Activated CD4-positive, alpha-beta memory T cell treated with anti-CD3 and anti-CD28 coated beads for 36 hours (primary cell): ENCODE measurements around the gene PIP4K2B. TPM values are rescaled to one million over a fixed set of nuclear protein-coding genes. Genes with fewer than 3 reads are reported as not detected.

Source experiments
- CTCF ChIA-PET: fragments of 350-600 bp; sonication (Branson Sonifier 250); formaldehyde crosslinking; loops from one replicate; lab custom pipeline; 2021; ENCODE audit warnings: antibody characterized with exemption, inconsistent platforms; lab: Charles Lee
- POLR2A ChIA-PET: fragments of 350-600 bp; sonication (Branson Sonifier 250); formaldehyde crosslinking; loops from one replicate; lab custom pipeline; 2021; ENCODE audit warnings: antibody characterized with exemption; lab: Charles Lee
- DNase-seq: peaks from one replicate; pipeline ENCODE4 v3.0.0-alpha.2; 2020
- H3K27ac Mint-ChIP-seq: one replicate; pipeline ENCODE4 v1.8.0; 2021; ENCODE audit warnings: mixed read lengths
- H3K27me3 Mint-ChIP-seq: one replicate; pipeline ENCODE4 v1.8.0; 2021; ENCODE audit warnings: mixed read lengths
- H3K36me3 Mint-ChIP-seq: one replicate; pipeline ENCODE4 v1.8.0; 2021; ENCODE audit warnings: mixed read lengths
- H3K4me1 Mint-ChIP-seq: one replicate; pipeline ENCODE4 v1.8.0; 2021; ENCODE audit warnings: low read depth, mixed read lengths
- H3K4me3 Mint-ChIP-seq: one replicate; pipeline ENCODE4 v1.8.0; 2021; ENCODE audit warnings: mild to moderate bottlenecking, mixed read lengths
- H3K9me3 Mint-ChIP-seq: one replicate; pipeline ENCODE4 v1.8.0; 2021; ENCODE audit warnings: mixed read lengths
- intact Hi-C: fragments of 100-400 bp; cut with micrococcal nuclease; formaldehyde crosslinking; loops from one replicate; pipeline ENCODE4 v1.15.1; 2023
- microRNA-seq: library from miRNA; unstranded; fragments of <30 nt; microRNA quantifications from one replicate; pipeline ENCODE4 v1.2.0, GENCODE V29; 2022; ENCODE audit warnings: borderline number of aligned reads, borderline microRNAs expressed, borderline replicate concordance
- total RNA-seq, 2 experiments: library from RNA; stranded (reverse); gene quantifications; one replicate each; pipeline ENCODE4 v1.2.3, GENCODE V29; 2021

Gene PIP4K2B
- total RNA-seq, 2 experiments from 2014 or later, result 37.8 to 37.9 TPM

DNA sequence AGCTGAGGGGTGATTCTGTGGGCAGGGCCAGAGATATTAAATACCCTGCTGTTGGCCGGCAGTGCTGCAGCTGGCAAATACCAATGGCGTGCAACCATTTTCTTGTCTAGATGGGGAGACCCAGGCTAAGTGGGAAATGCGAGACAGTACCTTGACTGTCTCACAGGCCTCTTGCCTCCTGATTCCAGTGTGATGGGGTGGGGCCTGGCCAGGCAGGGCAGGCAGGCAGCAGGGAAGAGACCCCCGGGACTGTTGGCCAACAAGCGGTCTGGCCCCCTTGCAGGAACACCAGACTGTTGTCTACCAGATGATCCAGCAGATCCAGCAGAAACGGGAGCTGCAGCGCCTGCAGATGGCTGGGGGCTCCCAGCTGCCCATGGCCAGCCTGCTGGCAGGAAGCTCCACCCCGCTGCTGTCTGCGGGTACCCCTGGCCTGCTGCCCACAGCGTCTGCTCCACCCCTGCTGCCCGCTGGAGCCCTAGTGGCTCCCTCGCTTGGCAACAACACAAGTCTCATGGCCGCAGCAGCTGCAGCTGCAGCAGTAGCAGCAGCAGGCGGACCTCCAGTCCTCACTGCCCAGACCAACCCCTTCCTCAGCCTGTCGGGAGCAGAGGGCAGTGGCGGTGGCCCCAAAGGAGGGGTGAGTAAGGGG lies 74.9 kb downstream of the PIP4K2B start:
- H3K27ac Mint-ChIP-seq, result peak overlapping the region; percentile 60
- POLR2A ChIA-PET, result interaction anchor here (2.9 kb wide), 1 partner anchor 23 kb away, joined by 10 read pairs; no protein-coding TSS in a partner anchor
- intact Hi-C loops, result no loop called here
- H3K27me3 Mint-ChIP-seq, result no peaks in the 10 kb centered on the region
- peaks cover 30% of the 10 kb centered on the region for H3K36me3 Mint-ChIP-seq
- CTCF ChIA-PET, result interaction anchor here (2.6 kb wide), 1 partner anchor 11 kb away, joined by 9 read pairs; no protein-coding TSS in a partner anchor
- no peak for DNase-seq
- H3K4me1 Mint-ChIP-seq, result peaks cover 64% of the 10 kb centered on the region
- no peaks in the 10 kb centered on the region for H3K9me3 Mint-ChIP-seq
- H3K4me3 Mint-ChIP-seq, result no peak overlapping the region

DNA sequence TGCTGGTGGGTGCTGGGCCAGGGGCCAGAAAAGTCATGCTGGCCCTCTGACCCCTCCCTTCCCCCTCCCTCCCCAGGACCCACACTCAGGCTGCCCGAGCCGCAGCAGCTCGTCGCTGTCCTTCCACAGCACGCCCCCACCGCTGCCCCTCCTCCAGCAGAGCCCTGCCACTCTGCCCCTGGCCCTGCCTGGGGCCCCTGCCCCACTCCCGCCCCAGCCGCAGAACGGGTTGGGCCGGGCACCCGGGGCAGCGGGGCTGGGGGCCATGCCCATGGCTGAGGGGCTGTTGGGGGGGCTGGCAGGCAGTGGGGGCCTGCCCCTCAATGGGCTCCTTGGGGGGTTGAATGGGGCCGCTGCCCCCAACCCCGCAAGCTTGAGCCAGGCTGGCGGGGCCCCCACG lies 77.6 kb downstream of the PIP4K2B start:
- intact Hi-C loops, result no loop called here
- Mint-ChIP-seq H3K4me3 (no peak overlapping the region), H3K36me3 (peaks cover 37% of the 10 kb centered on the region), H3K27me3 (no peaks in the 10 kb centered on the region), H3K27ac (no peak overlapping the region), H3K9me3 (no peaks in the 10 kb centered on the region), H3K4me1 (peaks cover 46% of the 10 kb centered on the region)
- ChIA-PET CTCF (no interaction called here), POLR2A (interaction anchor here (0.7 to 1.3 kb wide), 2 partner anchors 15 to 16 kb away, joined by 3 read pairs; no protein-coding TSS in a partner anchor)
- no peak for DNase-seq

DNA sequence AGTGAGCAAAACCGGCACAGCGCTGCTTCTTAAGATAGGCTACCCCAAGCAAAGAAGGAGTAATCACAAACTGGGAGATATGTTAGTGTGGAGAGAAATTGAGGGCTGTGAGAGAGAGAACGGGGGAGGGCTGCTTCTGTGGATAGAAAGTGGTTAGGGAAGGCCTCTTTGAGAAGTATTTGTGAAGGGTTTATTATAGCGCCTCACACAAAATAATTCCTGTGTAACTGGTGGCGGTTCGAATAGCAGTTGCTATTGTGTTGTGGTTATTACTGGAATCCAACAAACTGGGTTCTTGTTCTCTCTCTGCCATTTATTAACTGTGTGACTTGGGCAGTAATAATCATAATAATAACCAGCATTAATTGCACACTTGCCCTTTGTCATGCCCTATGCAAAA lies 78.4 kb downstream of the PIP4K2B start:
- Mint-ChIP-seq H3K4me3 (no peak overlapping the region), H3K36me3 (peaks cover 39% of the 10 kb centered on the region), H3K27ac (no peak overlapping the region), H3K4me1 (peaks cover 43% of the 10 kb centered on the region), H3K9me3 (no peaks in the 10 kb centered on the region), H3K27me3 (no peaks in the 10 kb centered on the region)
- no peak for DNase-seq
- POLR2A ChIA-PET, result interaction anchor here (1.3 kb wide), 1 partner anchor 15 kb away, joined by 3 read pairs; no protein-coding TSS in a partner anchor
- intact Hi-C loops, result no loop called here
- CTCF ChIA-PET, result no interaction called here

DNA sequence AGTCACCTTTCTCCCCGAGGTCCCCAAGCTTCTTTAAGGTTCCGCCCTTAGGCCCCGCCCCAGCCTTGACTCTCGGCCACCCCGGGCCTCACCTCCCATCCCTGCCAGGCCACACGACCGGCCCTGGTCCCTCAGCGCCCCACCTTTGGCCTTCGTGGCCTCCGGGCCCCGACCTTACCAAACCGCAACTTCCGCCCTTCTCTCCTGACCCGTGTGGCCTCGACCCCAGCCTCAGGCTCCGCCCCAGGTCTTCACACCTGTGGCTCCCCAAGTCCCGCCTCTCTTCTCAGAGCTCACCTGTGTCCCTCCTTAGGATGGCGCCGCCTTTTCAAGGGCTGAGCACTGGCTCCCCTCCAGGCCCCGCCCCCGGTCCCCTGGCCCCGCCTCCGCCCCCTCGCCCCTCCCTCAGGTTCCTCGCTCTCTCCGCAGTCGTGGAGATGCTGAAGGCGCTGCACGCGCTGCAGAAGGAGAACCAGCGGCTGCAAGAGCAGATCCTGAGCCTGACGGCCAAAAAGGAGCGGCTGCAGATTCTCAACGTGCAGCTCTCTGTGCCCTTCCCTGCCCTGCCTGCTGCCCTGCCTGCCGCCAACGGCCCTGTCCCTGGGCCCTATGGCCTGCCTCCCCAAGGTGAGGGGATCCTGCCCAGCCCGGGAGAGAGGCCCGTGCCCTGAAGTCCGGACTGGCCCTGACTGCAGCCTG lies 79.3 kb downstream of the PIP4K2B start:
- Mint-ChIP-seq H3K27ac (no peak overlapping the region), H3K4me3 (no peak overlapping the region), H3K4me1 (peaks cover 44% of the 10 kb centered on the region), H3K9me3 (no peaks in the 10 kb centered on the region), H3K27me3 (no peaks in the 10 kb centered on the region), H3K36me3 (peaks cover 45% of the 10 kb centered on the region)
- intact Hi-C loops, result no loop called here
- CTCF ChIA-PET, result interaction anchor here (1.0 to 2.0 kb wide), 2 partner anchors 15 to 43 kb away, joined by 3 to 6 read pairs; no protein-coding TSS in a partner anchor
- no peak for DNase-seq
- POLR2A ChIA-PET, result no interaction called here

DNA sequence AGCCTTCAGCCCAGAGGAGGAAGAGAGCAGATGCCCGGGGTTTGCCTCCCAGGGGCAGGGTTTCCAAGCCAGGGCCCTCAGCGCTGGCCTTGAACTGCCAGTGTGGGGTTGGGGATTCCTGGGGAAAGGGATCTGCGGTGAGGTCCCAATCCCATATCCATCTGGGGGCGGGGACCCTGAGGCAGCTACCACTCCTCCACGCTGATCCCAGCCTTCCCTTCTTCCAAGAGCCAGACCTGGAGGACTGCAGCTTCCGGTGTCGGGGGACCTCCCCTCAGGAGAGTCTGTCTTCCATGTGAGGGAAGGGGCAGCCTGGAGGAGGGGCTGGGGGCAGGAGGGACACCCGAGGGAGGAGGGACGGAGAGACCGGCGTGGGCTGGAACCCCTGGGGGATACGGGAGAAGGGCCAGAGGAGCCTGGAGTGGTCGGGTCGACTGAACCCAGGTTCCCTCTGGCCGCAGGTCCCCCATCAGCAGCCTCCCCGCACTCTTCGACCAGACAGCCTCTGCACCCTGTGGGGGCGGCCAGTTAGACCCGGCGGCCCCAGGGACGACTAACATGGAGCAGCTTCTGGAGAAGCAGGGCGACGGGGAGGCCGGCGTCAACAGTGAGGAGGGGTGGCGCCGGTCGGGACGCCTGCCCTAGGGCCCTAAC lies 79.9 kb downstream of the PIP4K2B start:
- Mint-ChIP-seq H3K27ac (peak overlapping the region; percentile 50), H3K4me3 (no peak overlapping the region), H3K4me1 (peaks cover 47% of the 10 kb centered on the region), H3K36me3 (peaks cover 47% of the 10 kb centered on the region), H3K9me3 (no peaks in the 10 kb centered on the region), H3K27me3 (no peaks in the 10 kb centered on the region)
- ChIA-PET POLR2A (interaction anchor here (1.0 to 1.7 kb wide), 3 partner anchors 8 to 12 kb away, joined by 3 to 9 read pairs (median 4); no protein-coding TSS in a partner anchor), CTCF (interaction anchor here (1.0 to 2.0 kb wide), 8 partner anchors 9 to 43 kb away, joined by 3 to 6 read pairs (median 6); no protein-coding TSS in a partner anchor)
- intact Hi-C loops, result no loop called here
- DNase-seq, result no peak

DNA sequence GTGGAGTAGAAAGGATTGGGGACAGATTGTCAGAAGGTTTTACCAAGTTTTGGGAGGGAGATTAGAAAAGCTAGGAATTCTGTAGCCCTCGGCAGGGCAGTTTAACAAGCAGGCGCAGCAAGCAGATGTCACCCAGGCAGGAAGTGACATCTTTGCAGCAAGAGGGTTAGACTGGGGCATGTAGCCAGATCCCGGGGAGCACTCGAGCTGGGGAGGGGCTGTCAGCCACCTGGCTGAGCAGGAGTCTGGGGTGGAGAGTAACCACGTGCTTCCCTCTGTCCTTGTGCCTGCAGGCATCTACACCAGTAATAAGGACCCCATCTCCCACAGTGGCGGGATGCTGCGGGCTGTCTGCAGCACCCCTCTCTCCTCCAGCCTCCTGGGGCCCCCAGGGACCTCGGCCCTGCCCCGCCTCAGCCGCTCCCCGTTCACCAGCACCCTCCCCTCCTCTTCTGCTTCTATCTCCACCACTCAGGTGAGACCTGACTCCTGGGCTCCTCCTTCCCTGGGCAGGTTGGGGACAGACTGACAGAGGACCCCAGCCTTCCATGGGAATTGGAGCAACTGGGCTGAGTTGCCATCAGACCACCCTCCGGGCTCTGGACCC lies 82.1 kb downstream of the PIP4K2B start:
- peaks cover 54% of the 10 kb centered on the region for H3K36me3 Mint-ChIP-seq
- intact Hi-C loops, result no loop called here
- DNase-seq, result no peak
- no peaks in the 10 kb centered on the region for H3K27me3 Mint-ChIP-seq
- peak overlapping the region; percentile 1 for H3K27ac Mint-ChIP-seq
- POLR2A ChIA-PET, result interaction anchor here (1.5 to 3.1 kb wide), 3 partner anchors 11 to 16 kb away, joined by 4 to 34 read pairs (median 10); partner anchors contain the start of gene MLLT6
- H3K4me1 Mint-ChIP-seq, result peaks cover 48% of the 10 kb centered on the region
- CTCF ChIA-PET, result interaction anchor here (1.1 to 2.0 kb wide), 4 partner anchors 11 to 42 kb away, joined by 3 to 11 read pairs (median 8); partner anchors contain the start of gene EPOP
- no peak overlapping the region for H3K4me3 Mint-ChIP-seq
- H3K9me3 Mint-ChIP-seq, result no peaks in the 10 kb centered on the region

DNA sequence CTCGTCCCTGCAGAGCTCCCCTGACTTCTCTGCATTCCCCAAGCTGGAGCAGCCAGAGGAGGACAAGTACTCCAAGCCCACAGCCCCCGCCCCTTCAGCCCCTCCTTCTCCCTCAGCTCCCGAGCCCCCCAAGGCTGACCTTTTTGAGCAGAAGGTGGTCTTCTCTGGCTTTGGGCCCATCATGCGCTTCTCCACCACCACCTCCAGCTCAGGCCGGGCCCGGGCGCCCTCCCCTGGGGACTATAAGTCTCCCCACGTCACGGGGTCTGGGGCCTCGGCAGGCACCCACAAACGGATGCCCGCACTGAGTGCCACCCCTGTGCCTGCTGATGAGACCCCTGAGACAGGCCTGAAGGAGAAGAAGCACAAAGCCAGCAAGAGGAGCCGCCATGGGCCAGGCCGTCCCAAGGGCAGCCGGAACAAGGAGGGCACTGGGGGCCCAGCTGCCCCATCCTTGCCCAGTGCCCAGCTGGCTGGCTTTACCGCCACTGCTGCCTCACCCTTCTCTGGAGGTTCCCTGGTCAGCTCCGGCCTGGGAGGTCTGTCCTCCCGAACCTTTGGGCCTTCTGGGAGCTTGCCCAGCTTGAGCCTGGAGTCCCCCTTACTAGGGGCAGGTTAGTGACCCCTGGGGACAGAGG lies 82.9 kb downstream of the PIP4K2B start:
- ChIA-PET POLR2A (interaction anchor here (0.5 to 3.1 kb wide), 4 partner anchors 11 to 768 kb away, joined by 4 to 34 read pairs (median 7); partner anchors contain the start of gene MLLT6), CTCF (interaction anchor here (1.1 to 2.0 kb wide), 4 partner anchors 12 to 41 kb away, joined by 3 to 11 read pairs (median 7); partner anchors contain the start of gene EPOP)
- DNase-seq, result no peak
- H3K27me3 Mint-ChIP-seq, result no peaks in the 10 kb centered on the region
- peak overlapping the region; percentile 89 for H3K27ac Mint-ChIP-seq
- H3K9me3 Mint-ChIP-seq, result no peaks in the 10 kb centered on the region
- intact Hi-C loops, result no loop called here
- peaks cover 57% of the 10 kb centered on the region for H3K36me3 Mint-ChIP-seq
- no peak overlapping the region for H3K4me3 Mint-ChIP-seq
- H3K4me1 Mint-ChIP-seq, result peaks cover 52% of the 10 kb centered on the region

Small RNAs within 50 kb of the gene (microRNA-seq; reads per million reads assigned to microRNA genes)
- gene MIR4726 (4.7 reads per million, percentile 12 among the genes with 10 or more reads in this experiment), gene MIR4727 (not detected)

Other genes with a start within 250 kb of the PIP4K2B start
- gene SRCIN1, start 193.6 kb downstream of the PIP4K2B start, total RNA-seq, result 1 to 10 TPM in 1 of 2 experiments, under 1 TPM in 1; 0.92 to 1.6 TPM
- gene EPOP, start 124.6 kb downstream of the PIP4K2B start, total RNA-seq, result 10 to 100 TPM; 37.1 to 38.0 TPM
- gene MLLT6, start 94.3 kb downstream of the PIP4K2B start, total RNA-seq, result 100 to 1,000 TPM; 204 to 221 TPM
- 10 to 100 TPM; 54.7 to 59.1 TPM for gene CISD3, start 69.2 kb downstream of the PIP4K2B start, total RNA-seq
- gene PCGF2, start 51.2 kb downstream of the PIP4K2B start, total RNA-seq, result 1 to 10 TPM; 3.4 to 4.2 TPM
- 100 to 1,000 TPM; 335 to 348 TPM for gene PSMB3, start 46.8 kb downstream of the PIP4K2B start, total RNA-seq
- gene CWC25, start 25.8 kb upstream of the PIP4K2B start, total RNA-seq, result 10 to 100 TPM; 21.1 to 21.5 TPM
- 1,000 to 10,000 TPM; 1,774 to 1,791 TPM for gene RPL23, start 54.2 kb upstream of the PIP4K2B start, total RNA-seq
- gene LASP1, start 70.5 kb upstream of the PIP4K2B start, total RNA-seq, result 100 to 1,000 TPM; 134 to 139 TPM
- gene FBXO47, start 167.8 kb upstream of the PIP4K2B start, total RNA-seq, result not detected